WERI-Rb-1 (cell line): ENCODE measurements around the gene JPT2.
A peak's percentile ranks its signal among the peaks of the same experiment; 100 is the strongest.
"Not testable (repeated sequence)": the region's sequence is repeated elsewhere in the genome, so short reads cannot be mapped to it uniquely, and the experiment has no call there.

ENCODE experiments used
- DNase-seq: peaks from one replicate; pipeline ENCODE4 v3.0.0-alpha.2; 2020
- H3K27ac ChIP-seq: fragments of 250-450 bp; sonication (Bioruptor Pico); 2 replicates; pipeline ENCODE4 v1.5.1; 2020; ENCODE audit warnings: mild to moderate bottlenecking, moderate library complexity
- H3K27me3 ChIP-seq: fragments of 250-450 bp; sonication (Bioruptor Pico); 2 replicates; pipeline ENCODE4 v1.5.1; 2021; ENCODE audit warnings: mild to moderate bottlenecking, low read depth, moderate library complexity; ENCODE audit not compliant: insufficient read depth, severe bottlenecking
- H3K36me3 ChIP-seq: fragments of 250-450 bp; sonication (Bioruptor Pico); 2 replicates; pipeline ENCODE4 v1.5.1; 2020; ENCODE audit warnings: mild to moderate bottlenecking, moderate library complexity
- H3K4me3 ChIP-seq: 2 replicates; pipeline ENCODE4 v1.5.1; 2011; ENCODE audit warnings: low read depth, mild to moderate bottlenecking, control low read depth, low read length
- H3K9me3 ChIP-seq: fragments of 250-450 bp; sonication (Bioruptor Pico); 2 replicates; pipeline ENCODE4 v1.5.1; 2021; ENCODE audit warnings: mild to moderate bottlenecking, moderate library complexity; ENCODE audit not compliant: severe bottlenecking
- TF ChIP-seq, protein P1 (sequence below): IDR thresholded peaks from 2 replicates; pipeline ENCODE4 v1.5.1; 2011; ENCODE audit warnings: low read depth, mild to moderate bottlenecking, control low read depth, inconsistent platforms, low read length

The JPT2 gene

DNA sequence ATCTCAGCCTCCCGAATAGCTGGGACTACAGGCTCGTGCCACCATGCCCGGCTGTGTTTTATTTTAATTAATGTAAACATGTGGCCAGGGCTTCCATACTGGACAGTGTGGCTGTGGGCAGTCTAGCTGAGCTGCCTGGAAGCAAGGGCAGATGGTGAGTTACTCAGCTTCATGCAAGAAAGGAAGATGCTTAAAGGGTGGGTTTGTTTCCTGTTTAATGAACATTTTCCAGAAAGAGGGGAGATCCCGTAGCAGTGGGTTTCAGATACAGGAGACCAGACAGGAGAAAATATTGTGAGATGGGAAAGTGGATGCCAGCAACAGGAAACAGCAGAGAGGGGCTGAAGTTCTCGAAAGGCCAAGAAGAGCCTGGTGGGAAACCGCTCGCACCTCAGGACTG is 35.3 kb downstream of the JPT2 start:
- Histone ChIP-seq H3K27ac (peak overlapping the region; percentile 87), H3K4me3 (no peak overlapping the region), H3K36me3 (peaks cover 15% of the 10 kb centered on the region; the same call in 1 of the 2 replicates), H3K9me3 (no peaks in the 10 kb centered on the region), H3K27me3 (no peaks in the 10 kb centered on the region)
- DNase-seq, result no peak
- TF ChIP-seq, protein P1, sequence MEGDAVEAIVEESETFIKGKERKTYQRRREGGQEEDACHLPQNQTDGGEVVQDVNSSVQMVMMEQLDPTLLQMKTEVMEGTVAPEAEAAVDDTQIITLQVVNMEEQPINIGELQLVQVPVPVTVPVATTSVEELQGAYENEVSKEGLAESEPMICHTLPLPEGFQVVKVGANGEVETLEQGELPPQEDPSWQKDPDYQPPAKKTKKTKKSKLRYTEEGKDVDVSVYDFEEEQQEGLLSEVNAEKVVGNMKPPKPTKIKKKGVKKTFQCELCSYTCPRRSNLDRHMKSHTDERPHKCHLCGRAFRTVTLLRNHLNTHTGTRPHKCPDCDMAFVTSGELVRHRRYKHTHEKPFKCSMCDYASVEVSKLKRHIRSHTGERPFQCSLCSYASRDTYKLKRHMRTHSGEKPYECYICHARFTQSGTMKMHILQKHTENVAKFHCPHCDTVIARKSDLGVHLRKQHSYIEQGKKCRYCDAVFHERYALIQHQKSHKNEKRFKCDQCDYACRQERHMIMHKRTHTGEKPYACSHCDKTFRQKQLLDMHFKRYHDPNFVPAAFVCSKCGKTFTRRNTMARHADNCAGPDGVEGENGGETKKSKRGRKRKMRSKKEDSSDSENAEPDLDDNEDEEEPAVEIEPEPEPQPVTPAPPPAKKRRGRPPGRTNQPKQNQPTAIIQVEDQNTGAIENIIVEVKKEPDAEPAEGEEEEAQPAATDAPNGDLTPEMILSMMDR, result no peak

DNA sequence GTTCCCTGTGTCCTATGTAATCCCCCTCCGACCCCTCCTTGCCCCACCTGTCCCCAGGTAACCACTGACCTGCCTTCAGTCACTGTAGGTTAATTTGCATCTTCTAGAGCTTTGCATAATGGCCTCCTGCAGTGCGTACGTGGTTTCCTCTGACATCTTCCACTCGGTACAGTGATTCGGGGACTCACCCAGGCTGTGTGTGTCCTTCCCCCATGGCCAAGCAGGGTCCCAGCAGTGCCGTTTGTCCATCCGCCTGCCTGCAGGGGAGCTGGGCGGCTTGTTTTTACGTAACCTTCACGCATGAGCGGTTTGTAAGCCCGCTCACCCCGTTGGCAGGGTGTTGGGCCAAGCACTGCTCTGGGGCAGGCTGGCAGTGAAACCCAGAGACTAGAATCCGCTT is 35.9 kb downstream of the JPT2 start:
- TF ChIP-seq, protein P1, result no peak
- H3K27ac ChIP-seq, result peak overlapping the region; percentile 87
- H3K4me3 ChIP-seq, result no peak overlapping the region
- H3K9me3 ChIP-seq, result no peaks in the 10 kb centered on the region
- H3K27me3 ChIP-seq, result no peaks in the 10 kb centered on the region
- peak; percentile 61 for DNase-seq
- H3K36me3 ChIP-seq, result peaks cover 15% of the 10 kb centered on the region; the same call in 1 of the 2 replicates

DNA sequence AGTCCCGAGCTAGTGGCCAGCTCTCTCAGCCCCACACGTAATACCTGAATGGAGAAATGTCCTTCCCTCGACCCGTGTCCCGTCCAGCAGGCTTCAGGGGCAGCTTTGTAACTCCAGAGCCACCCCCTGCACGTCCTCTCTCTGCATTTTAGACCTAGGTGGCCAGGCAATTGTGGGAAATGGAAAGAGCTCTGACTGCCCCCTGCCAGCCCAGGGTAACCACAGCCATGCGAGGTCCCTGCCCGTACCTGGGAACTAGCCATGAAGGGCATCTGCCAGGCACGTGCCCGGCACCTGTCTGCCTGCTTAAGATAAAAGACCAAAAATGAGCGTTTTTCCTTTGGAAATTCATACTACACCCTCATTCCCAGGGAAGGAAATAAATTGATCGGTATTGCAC is 37.1 kb downstream of the JPT2 start:
- Histone ChIP-seq H3K4me3 (no peak overlapping the region), H3K27me3 (no peaks in the 10 kb centered on the region), H3K9me3 (no peaks in the 10 kb centered on the region), H3K36me3 (peaks cover 15% of the 10 kb centered on the region; the same call in 1 of the 2 replicates), H3K27ac (no peak overlapping the region)
- TF ChIP-seq, protein P1, result no peak
- no peak for DNase-seq

DNA sequence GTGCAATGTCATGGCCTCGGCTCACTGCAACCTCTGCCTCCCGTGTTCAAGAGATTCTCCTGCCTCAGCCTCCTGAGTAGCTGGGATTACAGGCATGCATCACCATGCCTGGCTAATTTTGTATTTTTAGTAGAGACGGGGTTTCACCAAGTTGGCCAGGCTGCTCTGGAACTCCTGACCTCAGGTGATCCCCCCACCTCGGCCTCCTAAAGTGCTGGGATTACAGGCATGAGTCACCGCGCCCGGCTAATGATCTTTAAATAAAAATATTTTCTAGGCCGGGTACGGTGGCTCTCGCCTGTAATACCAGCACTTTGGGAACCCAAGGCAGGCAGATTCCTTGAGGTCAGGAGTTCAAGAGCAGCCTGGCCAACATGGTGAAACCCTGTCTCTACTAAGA is 40.2 kb downstream of the JPT2 start:
- H3K27me3 ChIP-seq, H3K4me3 ChIP-seq, H3K9me3 ChIP-seq, H3K27ac ChIP-seq, H3K36me3 ChIP-seq: not testable (repeated sequence)
- peak; percentile 52 for DNase-seq

DNA sequence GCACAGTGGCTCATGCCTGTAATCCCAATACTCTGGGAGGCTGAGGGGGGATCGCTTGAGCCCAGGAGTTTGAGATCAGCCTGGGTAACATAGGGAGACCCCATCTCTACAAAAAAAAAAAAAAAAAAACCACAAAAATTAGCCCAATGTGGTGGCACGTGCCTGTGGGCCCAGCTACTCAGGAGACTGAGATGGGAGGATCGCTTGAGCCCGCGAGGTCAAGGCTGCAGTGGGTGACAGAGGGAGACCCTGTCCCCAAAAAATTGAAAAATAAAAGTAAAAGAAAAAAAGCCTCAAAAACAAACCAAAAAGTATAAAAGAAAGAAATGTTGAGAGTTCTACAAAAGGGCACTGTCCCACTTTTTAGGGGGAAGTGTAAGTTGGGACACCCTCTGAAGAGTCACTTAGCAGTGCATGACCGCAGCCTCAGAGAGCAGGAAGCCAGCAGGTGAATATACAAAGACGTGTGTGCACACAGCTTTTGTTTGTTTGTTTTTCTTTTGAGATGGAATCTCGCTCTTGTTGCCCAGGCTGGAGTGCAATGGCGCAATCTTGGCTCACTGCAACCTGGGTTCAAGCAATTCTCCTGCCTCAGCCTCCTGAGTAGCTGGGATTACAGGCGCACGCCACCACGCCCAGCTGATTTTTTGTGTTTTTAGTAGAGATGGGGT is 41.6 kb downstream of the JPT2 start:
- not testable (repeated sequence) for H3K4me3 ChIP-seq, H3K27me3 ChIP-seq, H3K36me3 ChIP-seq, H3K27ac ChIP-seq, DNase-seq, H3K9me3 ChIP-seq

DNA sequence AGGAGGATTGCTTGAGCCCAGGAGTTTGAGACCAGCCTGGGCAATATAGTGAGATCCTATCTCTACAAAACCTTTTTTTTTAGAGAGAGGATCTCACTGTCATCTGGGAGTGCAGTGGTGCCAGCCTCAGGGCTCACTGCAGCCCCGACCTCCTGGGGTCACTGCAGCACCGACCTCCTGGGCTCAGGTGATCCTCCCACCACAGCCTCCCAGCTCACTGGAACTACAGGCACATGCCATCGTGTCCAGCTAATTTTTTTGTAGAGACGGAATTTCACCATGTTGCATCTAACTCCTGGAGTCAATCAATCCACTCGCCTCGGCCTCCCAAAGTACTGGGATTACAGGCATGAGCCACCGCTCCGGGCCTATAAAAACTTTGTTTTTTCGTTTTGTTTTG is 43.3 kb downstream of the JPT2 start:
- Histone ChIP-seq H3K9me3 (no peaks in the 10 kb centered on the region), H3K27ac (no peak overlapping the region), H3K36me3 (peaks cover 13% of the 10 kb centered on the region), H3K4me3 (no peak overlapping the region), H3K27me3 (no peaks in the 10 kb centered on the region)
- no peak for DNase-seq
- TF ChIP-seq, protein P1, result no peak
